Stimulated activated CD4-positive, alpha-beta T cell treated with anti-CD3 and anti-CD28 coated beads, TNF-alpha, amount 100 ng/mL, for 48 hours (primary cell): ENCODE data around the gene MACROH2A1.

Experiments
- DNase-seq, 3 donors: peaks; one replicate each; pipeline ENCODE4 v3.0.0-alpha.2; 2020; ENCODE audit warnings: low read depth in 3 of 3

The MACROH2A1 gene

GRCh38 chr5:135435467-135436330, 36.7 kb upstream of the MACROH2A1 start:
- no peak for DNase-seq

GRCh38 chr5:135434591-135435466, 35.8 kb upstream of the MACROH2A1 start:
- no peak for DNase-seq

- DNase-seq = no peak
Observed at GRCh38 chr5:135433681-135434426, 34.8 kb upstream of the MACROH2A1 start.

GRCh38 chr5:135432113-135432512, 33.1 kb upstream of the MACROH2A1 start:
- no peak for DNase-seq

- no peak for DNase-seq
Observed at GRCh38 chr5:135430135-135430437, 31.1 kb upstream of the MACROH2A1 start.

- DNase-seq = no peak
Observed at GRCh38 chr5:135429301-135430134, 30.5 kb upstream of the MACROH2A1 start.

- no peak for DNase-seq
Observed at GRCh38 chr5:135428586-135428985, 29.6 kb upstream of the MACROH2A1 start.

- DNase-seq = peak in 1 of 3 donors; percentile 8
Observed at GRCh38 chr5:135426102-135427082, 27.4 kb upstream of the MACROH2A1 start.

- DNase-seq = no peak
Observed at GRCh38 chr5:135425641-135426040, 26.6 kb upstream of the MACROH2A1 start.

GRCh38 chr5:135423846-135424168, 24.8 kb upstream of the MACROH2A1 start:
- no peak for DNase-seq

GRCh38 chr5:135423146-135423845, 24.3 kb upstream of the MACROH2A1 start:
- no peak for DNase-seq

GRCh38 chr5:135422419-135422818, 23.4 kb upstream of the MACROH2A1 start:
- no peak for DNase-seq

GRCh38 chr5:135417083-135417482, 18.1 kb upstream of the MACROH2A1 start:
- no peak for DNase-seq

- no peak for DNase-seq
Observed at GRCh38 chr5:135405082-135405481, 6.1 kb upstream of the MACROH2A1 start.

- no peak for DNase-seq
Observed at GRCh38 chr5:135402031-135402430, 3.0 kb upstream of the MACROH2A1 start.

GRCh38 chr5:135400866-135401265, 1.8 kb upstream of the MACROH2A1 start:
- DNase-seq = no peak

- DNase-seq = no peak
Observed at GRCh38 chr5:135399794-135400542, 937 bp upstream of the MACROH2A1 start.

- peak in 2 of 3 donors; percentile 30 to 56 for DNase-seq
Observed at GRCh38 chr5:135398160-135398854, 724 bp downstream of the MACROH2A1 start.
